ENCODE results near the gene SYCP1.

GRCh38 chr1:114820392-114820791 lies 34.3 kb upstream of the SYCP1 start:
- TF ChIP-seq POLR2A (IDR thresholded peaks at IDR 0.05; ENCODE audit: control extremely low read depth in 1 of 2, low read depth in 2 of 2, low read length in 2 of 2) (no peak), JUN (IDR thresholded peaks at IDR 0.05; ENCODE audit: low read depth, low read length) (no peak), BRCA1 (IDR thresholded peaks at IDR 0.05; ENCODE audit: low read depth, low read length) (no peak), CTCF (IDR thresholded peaks at IDR 0.05; ENCODE audit: control extremely low read depth in 1 of 3, insufficient read depth in 1 of 3, low read depth in 1 of 3, low read length in 3 of 3) (no peak), TAF7 (optimal IDR thresholded peaks at IDR 0.05; ENCODE audit: borderline replicate concordance, low read depth, low read length) (no peak), YY1 (IDR thresholded peaks at IDR 0.05; ENCODE audit: low read depth, low read length) (no peak), TBP (IDR thresholded peaks at IDR 0.05; ENCODE audit: low read depth, low read length) (no peak)
